ENCODE data around the gene HADHA.

The HADHA gene

GRCh38 chr2:26214759-26215158, 29.7 kb downstream of the HADHA start:
- Histone ChIP-seq H3K4me3 (ENCODE audit: insufficient read depth, low read length, poor library complexity, severe bottlenecking) (no peak overlapping the region), H3K4me2 (ENCODE audit: low read depth, low read length, poor library complexity, severe bottlenecking) (no peak overlapping the region), H3F3A (ENCODE audit: insufficient read depth) (no peaks in the 10 kb centered on the region), H3K36me3 (ENCODE audit: low read length) (peaks cover 17% of the 10 kb centered on the region; the same call in 1 of the 2 replicates), H3K27me3 (ENCODE audit: low read length) (no peaks in the 10 kb centered on the region), H4K20me1 (ENCODE audit: low read depth, low read length) (no peaks in the 10 kb centered on the region), H3K9me2 (replicated peaks; ENCODE audit: insufficient read depth, low read length) (no peaks in the 10 kb centered on the region), H3K27ac (ENCODE audit: low read depth, low read length) (no peak overlapping the region), H3K79me2 (ENCODE audit: insufficient read depth, low read length) (no peaks in the 10 kb centered on the region), H2AFZ (ENCODE audit: low read depth, low read length, severe bottlenecking) (no peak overlapping the region), H3K9ac (ENCODE audit: low read length) (no peak overlapping the region), H3K9me3 (ENCODE audit: insufficient read depth, low read length) (peaks cover 3% of the 10 kb centered on the region; the same call in 1 of the 2 replicates)
- TF ChIP-seq EZH2phosphoT487 (conservative IDR thresholded peaks at IDR 0.05; ENCODE audit: low read length) (no peak), CTCF (IDR thresholded peaks at IDR 0.05; ENCODE audit: insufficient read depth, low read length, poor library complexity, severe bottlenecking) (no peak)

GRCh38 chr2:26212011-26212410, 32.4 kb downstream of the HADHA start:
- peaks cover 13% of the 10 kb centered on the region for H3K36me3 ChIP-seq (ENCODE audit: low read length)
- H3K9me3 ChIP-seq (ENCODE audit: insufficient read depth, low read length), result no peaks in the 10 kb centered on the region
- H3K27me3 ChIP-seq (ENCODE audit: low read length), result no peaks in the 10 kb centered on the region
- no peak overlapping the region for H2AFZ ChIP-seq (ENCODE audit: low read depth, low read length, severe bottlenecking)
- H4K20me1 ChIP-seq (ENCODE audit: low read depth, low read length), result no peaks in the 10 kb centered on the region
- no peaks in the 10 kb centered on the region for H3K79me2 ChIP-seq (ENCODE audit: insufficient read depth, low read length)
- no peak for TF ChIP-seq EZH2phosphoT487 (conservative IDR thresholded peaks at IDR 0.05; ENCODE audit: low read length)
- no peak for TF ChIP-seq CTCF (IDR thresholded peaks at IDR 0.05; ENCODE audit: insufficient read depth, low read length, poor library complexity, severe bottlenecking)
- H3K9me2 ChIP-seq (replicated peaks; ENCODE audit: insufficient read depth, low read length), result no peaks in the 10 kb centered on the region
- no peak overlapping the region for H3K27ac ChIP-seq (ENCODE audit: low read depth, low read length)
- no peak overlapping the region for H3K4me2 ChIP-seq (ENCODE audit: low read depth, low read length, poor library complexity, severe bottlenecking)
- H3K9ac ChIP-seq (ENCODE audit: low read length), result no peak overlapping the region
- H3K4me3 ChIP-seq (ENCODE audit: insufficient read depth, low read length, poor library complexity, severe bottlenecking), result no peak overlapping the region
- H3F3A ChIP-seq (ENCODE audit: insufficient read depth), result no peaks in the 10 kb centered on the region

- H3K27ac ChIP-seq (ENCODE audit: low read depth, low read length), result no peak overlapping the region
- H3K9me2 ChIP-seq (replicated peaks; ENCODE audit: insufficient read depth, low read length), result no peaks in the 10 kb centered on the region
- H3K36me3 ChIP-seq (ENCODE audit: low read length), result peaks cover 32% of the 10 kb centered on the region; the same call in 1 of the 2 replicates
- H3K4me3 ChIP-seq (ENCODE audit: insufficient read depth, low read length, poor library complexity, severe bottlenecking), result no peak overlapping the region
- H3K9me3 ChIP-seq (ENCODE audit: insufficient read depth, low read length), result no peaks in the 10 kb centered on the region
- no peak overlapping the region for H3K4me2 ChIP-seq (ENCODE audit: low read depth, low read length, poor library complexity, severe bottlenecking)
- TF ChIP-seq EZH2phosphoT487 (conservative IDR thresholded peaks at IDR 0.05; ENCODE audit: low read length), result no peak
- no peak overlapping the region for H2AFZ ChIP-seq (ENCODE audit: low read depth, low read length, severe bottlenecking)
- H3K9ac ChIP-seq (ENCODE audit: low read length), result no peak overlapping the region
- no peaks in the 10 kb centered on the region for H4K20me1 ChIP-seq (ENCODE audit: low read depth, low read length)
- no peaks in the 10 kb centered on the region for H3F3A ChIP-seq (ENCODE audit: insufficient read depth)
- no peaks in the 10 kb centered on the region for H3K27me3 ChIP-seq (ENCODE audit: low read length)
- no peaks in the 10 kb centered on the region for H3K79me2 ChIP-seq (ENCODE audit: insufficient read depth, low read length)
Observed at GRCh38 chr2:26203906-26204305, 40.5 kb downstream of the HADHA start.

GRCh38 chr2:26202981-26203490, 41.4 kb downstream of the HADHA start:
- Histone ChIP-seq H3K9me2 (replicated peaks; ENCODE audit: insufficient read depth, low read length) (no peaks in the 10 kb centered on the region), H4K20me1 (ENCODE audit: low read depth, low read length) (no peaks in the 10 kb centered on the region), H3K27ac (ENCODE audit: low read depth, low read length) (no peak overlapping the region), H3K9ac (ENCODE audit: low read length) (no peak overlapping the region), H3K4me2 (ENCODE audit: low read depth, low read length, poor library complexity, severe bottlenecking) (no peak overlapping the region), H3K4me3 (ENCODE audit: insufficient read depth, low read length, poor library complexity, severe bottlenecking) (no peak overlapping the region), H3K36me3 (ENCODE audit: low read length) (peaks cover 38% of the 10 kb centered on the region), H2AFZ (ENCODE audit: low read depth, low read length, severe bottlenecking) (no peak overlapping the region), H3K79me2 (ENCODE audit: insufficient read depth, low read length) (no peaks in the 10 kb centered on the region), H3F3A (ENCODE audit: insufficient read depth) (no peaks in the 10 kb centered on the region), H3K9me3 (ENCODE audit: insufficient read depth, low read length) (0 out of 2 replicates have a peak, but pooled peaks cover under 1% of the 10 kb centered on the region), H3K27me3 (ENCODE audit: low read length) (no peaks in the 10 kb centered on the region)
- TF ChIP-seq EZH2phosphoT487 (conservative IDR thresholded peaks at IDR 0.05; ENCODE audit: low read length) (no peak), CTCF (IDR thresholded peaks at IDR 0.05; ENCODE audit: insufficient read depth, low read length, poor library complexity, severe bottlenecking) (no peak)
